Measurements from ENCODE around the gene CAMK2G.

DNA sequence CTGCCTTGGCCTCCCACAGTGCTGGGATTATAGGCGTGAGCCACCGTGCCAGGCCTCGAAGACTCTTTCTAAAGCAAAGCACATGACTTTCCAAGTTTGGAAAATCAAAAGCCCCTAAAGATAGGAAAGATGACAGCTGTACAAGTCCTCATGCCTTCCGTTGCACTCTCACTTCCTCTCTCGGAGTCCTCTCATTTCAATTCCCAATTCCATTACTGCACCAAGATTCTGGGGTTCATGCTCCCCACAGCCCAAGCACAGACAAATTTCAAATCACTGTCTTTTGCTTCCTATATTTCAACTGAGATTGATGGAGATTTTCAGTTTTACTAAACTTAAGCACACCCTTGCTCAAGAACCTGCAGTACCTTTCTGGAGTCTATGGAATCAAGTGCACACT, 25.7 kb upstream of the CAMK2G start:
- TF ChIP-seq EP300 (IDR thresholded peaks at IDR 0.05; ENCODE audit: low read depth) (no peak), POLR2A (IDR thresholded peaks at IDR 0.05) (no peak), POLR2AphosphoS5 (IDR thresholded peaks at IDR 0.05) (no peak)
- TF ChIP-seq, protein P1, sequence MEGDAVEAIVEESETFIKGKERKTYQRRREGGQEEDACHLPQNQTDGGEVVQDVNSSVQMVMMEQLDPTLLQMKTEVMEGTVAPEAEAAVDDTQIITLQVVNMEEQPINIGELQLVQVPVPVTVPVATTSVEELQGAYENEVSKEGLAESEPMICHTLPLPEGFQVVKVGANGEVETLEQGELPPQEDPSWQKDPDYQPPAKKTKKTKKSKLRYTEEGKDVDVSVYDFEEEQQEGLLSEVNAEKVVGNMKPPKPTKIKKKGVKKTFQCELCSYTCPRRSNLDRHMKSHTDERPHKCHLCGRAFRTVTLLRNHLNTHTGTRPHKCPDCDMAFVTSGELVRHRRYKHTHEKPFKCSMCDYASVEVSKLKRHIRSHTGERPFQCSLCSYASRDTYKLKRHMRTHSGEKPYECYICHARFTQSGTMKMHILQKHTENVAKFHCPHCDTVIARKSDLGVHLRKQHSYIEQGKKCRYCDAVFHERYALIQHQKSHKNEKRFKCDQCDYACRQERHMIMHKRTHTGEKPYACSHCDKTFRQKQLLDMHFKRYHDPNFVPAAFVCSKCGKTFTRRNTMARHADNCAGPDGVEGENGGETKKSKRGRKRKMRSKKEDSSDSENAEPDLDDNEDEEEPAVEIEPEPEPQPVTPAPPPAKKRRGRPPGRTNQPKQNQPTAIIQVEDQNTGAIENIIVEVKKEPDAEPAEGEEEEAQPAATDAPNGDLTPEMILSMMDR (IDR thresholded peaks at IDR 0.05), result no peak
